Ishikawa (cell line): ENCODE data around the gene MAGI1.

Experiments
- CEBPB ChIP-seq: IDR thresholded peaks from 2 replicates; pipeline ENCODE4 v1.6.1; 2012
- CREB1 ChIP-seq: IDR thresholded peaks from 2 replicates; pipeline ENCODE4 v1.6.1; 2012; ENCODE audit warnings: low read depth
- EGR1 ChIP-seq: IDR thresholded peaks from 2 replicates; pipeline ENCODE4 v1.6.1; 2012
- EP300 ChIP-seq: IDR thresholded peaks from 2 replicates; pipeline ENCODE4 v1.6.1; 2012; ENCODE audit warnings: borderline replicate concordance
- FOXM1 ChIP-seq: IDR thresholded peaks from 2 replicates; pipeline ENCODE4 v1.6.1; 2012; ENCODE audit warnings: low read depth, borderline replicate concordance
- NFIC ChIP-seq: IDR thresholded peaks from 2 replicates; pipeline ENCODE4 v1.6.1; 2012
- RAD21 ChIP-seq: IDR thresholded peaks from 2 replicates; pipeline ENCODE4 v1.6.1; 2012; ENCODE audit warnings: low read depth
- TAF1 ChIP-seq: IDR thresholded peaks from 2 replicates; pipeline ENCODE4 v1.6.1; 2012; ENCODE audit warnings: low read depth, mild to moderate bottlenecking
- TCF12 ChIP-seq: IDR thresholded peaks from 2 replicates; pipeline ENCODE4 v1.6.1; 2012; ENCODE audit warnings: low read depth
- TEAD4 ChIP-seq: IDR thresholded peaks from 2 replicates; pipeline ENCODE4 v1.6.1; 2012
- YY1 ChIP-seq: IDR thresholded peaks from 2 replicates; pipeline ENCODE4 v1.6.1; 2012; ENCODE audit warnings: low read depth
- ZBTB7A ChIP-seq: IDR thresholded peaks from 2 replicates; pipeline ENCODE4 v1.6.1; 2012; ENCODE audit warnings: low read depth
- TF ChIP-seq, protein P1 (sequence below): IDR thresholded peaks from 2 replicates; pipeline ENCODE4 v1.6.1; 2012; ENCODE audit warnings: low read depth, mild to moderate bottlenecking
- TF ChIP-seq, protein P2 (sequence below): IDR thresholded peaks from 2 replicates; pipeline ENCODE4 v1.6.1; 2012
- TF ChIP-seq, protein P3 (sequence below): IDR thresholded peaks from 2 replicates; pipeline ENCODE4 v1.6.1; 2012

MAGI1 gene

DNA sequence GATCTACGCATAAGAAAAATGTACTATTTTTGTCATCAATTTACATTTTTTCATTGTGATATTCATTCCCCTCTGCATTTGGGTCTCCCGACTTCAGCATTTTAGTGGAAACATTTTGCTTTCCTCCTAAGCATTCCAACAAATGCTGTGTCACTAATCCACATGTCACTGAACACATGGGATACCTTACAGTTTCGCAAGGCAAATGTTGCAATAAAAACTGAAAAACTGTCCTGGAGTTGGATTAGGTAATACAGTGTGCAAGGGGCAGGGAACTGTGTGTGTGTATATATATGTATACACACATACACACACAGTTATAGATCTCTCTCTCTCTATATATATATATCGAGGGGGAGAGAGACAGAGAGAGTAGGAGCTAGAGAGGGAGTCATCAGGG is 632.2 kb downstream of the MAGI1 start:
- TF ChIP-seq RAD21 = no peak
- TF ChIP-seq, protein P1, sequence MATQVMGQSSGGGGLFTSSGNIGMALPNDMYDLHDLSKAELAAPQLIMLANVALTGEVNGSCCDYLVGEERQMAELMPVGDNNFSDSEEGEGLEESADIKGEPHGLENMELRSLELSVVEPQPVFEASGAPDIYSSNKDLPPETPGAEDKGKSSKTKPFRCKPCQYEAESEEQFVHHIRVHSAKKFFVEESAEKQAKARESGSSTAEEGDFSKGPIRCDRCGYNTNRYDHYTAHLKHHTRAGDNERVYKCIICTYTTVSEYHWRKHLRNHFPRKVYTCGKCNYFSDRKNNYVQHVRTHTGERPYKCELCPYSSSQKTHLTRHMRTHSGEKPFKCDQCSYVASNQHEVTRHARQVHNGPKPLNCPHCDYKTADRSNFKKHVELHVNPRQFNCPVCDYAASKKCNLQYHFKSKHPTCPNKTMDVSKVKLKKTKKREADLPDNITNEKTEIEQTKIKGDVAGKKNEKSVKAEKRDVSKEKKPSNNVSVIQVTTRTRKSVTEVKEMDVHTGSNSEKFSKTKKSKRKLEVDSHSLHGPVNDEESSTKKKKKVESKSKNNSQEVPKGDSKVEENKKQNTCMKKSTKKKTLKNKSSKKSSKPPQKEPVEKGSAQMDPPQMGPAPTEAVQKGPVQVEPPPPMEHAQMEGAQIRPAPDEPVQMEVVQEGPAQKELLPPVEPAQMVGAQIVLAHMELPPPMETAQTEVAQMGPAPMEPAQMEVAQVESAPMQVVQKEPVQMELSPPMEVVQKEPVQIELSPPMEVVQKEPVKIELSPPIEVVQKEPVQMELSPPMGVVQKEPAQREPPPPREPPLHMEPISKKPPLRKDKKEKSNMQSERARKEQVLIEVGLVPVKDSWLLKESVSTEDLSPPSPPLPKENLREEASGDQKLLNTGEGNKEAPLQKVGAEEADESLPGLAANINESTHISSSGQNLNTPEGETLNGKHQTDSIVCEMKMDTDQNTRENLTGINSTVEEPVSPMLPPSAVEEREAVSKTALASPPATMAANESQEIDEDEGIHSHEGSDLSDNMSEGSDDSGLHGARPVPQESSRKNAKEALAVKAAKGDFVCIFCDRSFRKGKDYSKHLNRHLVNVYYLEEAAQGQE = no peak
- no peak for TF ChIP-seq TAF1
- TF ChIP-seq NFIC = no peak
- no peak for TF ChIP-seq EGR1
- no peak for TF ChIP-seq CEBPB
- no peak for TF ChIP-seq ZBTB7A
- no peak for TF ChIP-seq EP300
- TF ChIP-seq TEAD4 = no peak
- no peak for TF ChIP-seq TCF12
- TF ChIP-seq, protein P2, sequence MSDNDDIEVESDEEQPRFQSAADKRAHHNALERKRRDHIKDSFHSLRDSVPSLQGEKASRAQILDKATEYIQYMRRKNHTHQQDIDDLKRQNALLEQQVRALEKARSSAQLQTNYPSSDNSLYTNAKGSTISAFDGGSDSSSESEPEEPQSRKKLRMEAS = no peak
- TF ChIP-seq, protein P3, sequence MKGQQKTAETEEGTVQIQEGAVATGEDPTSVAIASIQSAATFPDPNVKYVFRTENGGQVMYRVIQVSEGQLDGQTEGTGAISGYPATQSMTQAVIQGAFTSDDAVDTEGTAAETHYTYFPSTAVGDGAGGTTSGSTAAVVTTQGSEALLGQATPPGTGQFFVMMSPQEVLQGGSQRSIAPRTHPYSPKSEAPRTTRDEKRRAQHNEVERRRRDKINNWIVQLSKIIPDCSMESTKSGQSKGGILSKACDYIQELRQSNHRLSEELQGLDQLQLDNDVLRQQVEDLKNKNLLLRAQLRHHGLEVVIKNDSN = no peak

DNA sequence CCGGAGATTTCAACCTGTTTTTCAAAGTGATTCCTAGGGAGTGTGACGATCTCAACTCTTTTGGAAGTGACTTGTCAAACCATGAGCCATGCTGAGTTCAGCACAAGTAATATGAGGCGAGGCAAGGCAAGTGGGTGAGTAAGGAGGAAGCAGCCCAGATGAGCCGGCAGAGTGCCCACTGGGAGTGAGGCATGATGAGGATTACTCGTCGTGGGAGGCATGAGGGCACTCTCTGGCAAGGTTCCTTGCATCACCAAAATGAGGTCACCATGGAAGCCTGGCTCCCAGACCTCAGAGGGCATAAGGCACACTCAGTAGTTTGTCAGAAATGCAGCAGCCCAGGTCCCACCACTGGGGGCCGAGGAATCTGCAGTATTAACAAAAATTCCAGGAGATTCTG is 636.1 kb downstream of the MAGI1 start:
- TF ChIP-seq, protein P3 = no peak

DNA sequence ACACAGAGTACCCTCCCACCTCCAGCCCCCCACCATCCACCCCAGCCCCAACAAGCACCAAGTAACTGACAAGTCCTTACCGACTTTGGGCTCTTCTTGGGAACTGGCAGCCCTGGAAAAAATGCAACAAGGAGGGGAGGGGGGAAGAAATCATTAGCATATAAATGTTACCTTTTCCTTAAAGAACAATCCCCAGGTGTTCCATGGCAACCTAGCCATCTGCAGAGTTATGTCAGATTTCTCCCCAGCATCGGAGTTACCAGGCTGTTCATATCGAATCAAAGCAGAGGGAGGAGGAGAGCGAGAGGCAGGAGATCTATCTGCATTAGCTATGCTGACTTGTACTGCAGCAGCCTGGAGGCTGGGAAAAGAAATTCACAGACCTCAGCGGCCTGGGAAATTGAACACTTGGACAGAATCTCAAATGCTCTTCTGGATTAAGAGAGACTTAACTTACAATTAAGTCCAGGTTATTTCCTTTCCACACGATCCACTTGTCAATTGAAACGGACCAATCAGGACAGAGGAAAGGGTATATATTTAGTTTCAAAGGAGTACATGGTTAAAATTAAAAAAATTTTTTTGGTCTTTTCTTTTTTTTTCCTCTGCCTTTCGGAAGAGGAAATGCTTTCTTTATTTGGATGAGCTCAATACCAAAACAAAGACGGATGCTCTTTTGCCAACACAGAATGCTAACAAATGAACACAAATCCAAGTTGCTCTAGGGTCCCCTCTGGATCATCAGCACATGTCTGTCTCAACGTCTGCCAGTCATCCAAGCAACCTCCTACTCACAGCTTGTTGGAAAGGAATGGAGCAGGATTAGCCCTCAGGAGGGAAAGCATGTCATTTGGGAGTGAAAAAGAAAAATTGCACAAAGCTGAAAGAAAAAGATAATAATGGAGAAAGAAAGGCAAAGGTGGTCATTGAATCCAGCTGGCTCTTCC is 637.1 kb downstream of the MAGI1 start:
- TF ChIP-seq, protein P2 = no peak
- TF ChIP-seq EGR1 = no peak
- TF ChIP-seq FOXM1 = no peak
- TF ChIP-seq RAD21 = no peak

DNA sequence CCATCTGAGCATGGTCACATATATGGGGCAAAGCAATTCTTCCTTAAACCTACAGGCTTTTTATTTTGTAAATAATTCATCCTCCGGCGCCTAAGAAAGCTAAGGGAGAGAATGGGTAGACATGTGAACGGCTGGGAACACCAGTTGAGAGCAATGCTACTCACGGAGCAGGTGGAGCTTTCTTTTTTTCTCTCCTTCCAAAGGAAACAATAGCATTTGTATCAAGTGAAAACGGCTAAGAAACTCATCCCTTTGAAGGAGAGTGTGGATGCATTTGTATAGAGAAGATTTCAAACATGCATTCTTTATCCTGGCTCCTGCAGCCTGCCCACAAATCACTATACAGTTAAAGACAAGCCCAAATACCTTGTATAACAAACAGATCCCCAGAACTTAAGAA is 637.8 kb downstream of the MAGI1 start:
- TF ChIP-seq, protein P3 = no peak
- TF ChIP-seq CREB1 (no peak), CEBPB (no peak), FOXM1 (no peak), EGR1 (no peak)
- TF ChIP-seq, protein P2 = no peak
- TF ChIP-seq, protein P1 = no peak

DNA sequence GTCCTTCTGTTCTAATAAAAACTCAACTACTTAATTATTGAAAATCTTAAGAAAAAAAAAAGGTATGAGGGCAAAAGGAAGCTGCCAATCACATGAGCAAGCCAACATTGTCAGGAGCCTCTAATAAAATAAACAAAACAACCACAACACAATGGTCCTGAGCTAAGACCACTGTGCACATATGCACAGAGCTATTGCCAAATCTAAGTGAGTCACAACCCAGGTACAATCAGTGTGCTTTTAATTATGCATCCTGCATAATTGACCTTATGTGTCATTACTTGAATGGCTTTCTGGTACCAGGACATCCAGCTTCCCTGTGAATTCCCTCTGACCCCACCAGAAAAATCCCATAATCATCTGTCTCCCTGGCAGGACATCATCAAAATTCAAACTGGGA is 639.8 kb downstream of the MAGI1 start:
- TF ChIP-seq FOXM1 = no peak
- no peak for TF ChIP-seq RAD21
- TF ChIP-seq CEBPB = no peak
- TF ChIP-seq, protein P1 = no peak
- no peak for TF ChIP-seq TAF1
- TF ChIP-seq TEAD4 = no peak
- TF ChIP-seq YY1 = no peak
- no peak for TF ChIP-seq ZBTB7A
- TF ChIP-seq, protein P3 = no peak
- TF ChIP-seq EP300 = no peak
- TF ChIP-seq EGR1 = no peak
- no peak for TF ChIP-seq TCF12
